ENCODE results near the gene ALPG.

DNA sequence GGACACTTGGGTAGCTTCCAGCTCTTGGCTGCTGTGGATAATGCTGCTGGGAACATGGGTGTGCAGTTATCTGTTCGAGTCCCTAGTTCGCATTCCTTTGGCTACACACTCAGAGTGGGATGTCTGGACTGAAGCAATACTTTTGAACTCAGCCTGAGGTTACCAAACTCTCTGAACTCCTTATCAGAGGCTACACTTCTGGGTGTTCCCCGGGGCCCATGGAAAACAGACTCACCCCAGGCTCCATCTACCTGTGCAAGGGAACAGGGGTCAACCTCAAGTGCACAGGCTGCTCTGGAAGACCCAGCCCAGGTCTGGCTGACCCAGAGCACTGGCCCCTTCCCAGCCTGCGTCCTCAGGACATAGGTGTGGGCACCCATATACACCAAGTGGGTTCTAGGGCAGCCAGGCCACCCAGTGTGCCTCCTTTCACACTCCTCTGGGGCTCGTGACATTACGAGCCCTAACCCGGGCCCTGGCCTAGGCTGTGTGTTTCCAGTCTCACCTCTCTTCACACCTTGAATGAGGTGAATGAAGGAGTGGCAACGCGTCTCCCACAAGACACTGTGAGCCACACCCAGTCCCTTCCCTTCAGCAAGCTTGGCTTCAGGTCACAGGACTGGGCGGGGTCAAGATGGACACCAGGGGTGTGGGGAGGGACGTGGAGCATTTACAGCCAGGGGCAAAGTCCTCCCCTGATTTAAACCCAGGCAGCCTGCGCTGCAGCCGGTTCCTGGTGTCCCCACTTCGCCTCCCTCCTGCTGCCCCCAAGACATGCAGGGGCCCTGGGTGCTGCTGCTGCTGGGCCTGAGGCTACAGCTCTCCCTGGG is 49.0 kb downstream of the ALPG start, which contains the start of gene ALPI:
- TF ChIP-seq, protein P1, sequence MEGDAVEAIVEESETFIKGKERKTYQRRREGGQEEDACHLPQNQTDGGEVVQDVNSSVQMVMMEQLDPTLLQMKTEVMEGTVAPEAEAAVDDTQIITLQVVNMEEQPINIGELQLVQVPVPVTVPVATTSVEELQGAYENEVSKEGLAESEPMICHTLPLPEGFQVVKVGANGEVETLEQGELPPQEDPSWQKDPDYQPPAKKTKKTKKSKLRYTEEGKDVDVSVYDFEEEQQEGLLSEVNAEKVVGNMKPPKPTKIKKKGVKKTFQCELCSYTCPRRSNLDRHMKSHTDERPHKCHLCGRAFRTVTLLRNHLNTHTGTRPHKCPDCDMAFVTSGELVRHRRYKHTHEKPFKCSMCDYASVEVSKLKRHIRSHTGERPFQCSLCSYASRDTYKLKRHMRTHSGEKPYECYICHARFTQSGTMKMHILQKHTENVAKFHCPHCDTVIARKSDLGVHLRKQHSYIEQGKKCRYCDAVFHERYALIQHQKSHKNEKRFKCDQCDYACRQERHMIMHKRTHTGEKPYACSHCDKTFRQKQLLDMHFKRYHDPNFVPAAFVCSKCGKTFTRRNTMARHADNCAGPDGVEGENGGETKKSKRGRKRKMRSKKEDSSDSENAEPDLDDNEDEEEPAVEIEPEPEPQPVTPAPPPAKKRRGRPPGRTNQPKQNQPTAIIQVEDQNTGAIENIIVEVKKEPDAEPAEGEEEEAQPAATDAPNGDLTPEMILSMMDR (IDR thresholded peaks at IDR 0.05; ENCODE audit: insufficient read depth, low read length, poor library complexity, severe bottlenecking) = no peak
- TF ChIP-seq EZH2phosphoT487 (conservative IDR thresholded peaks at IDR 0.05; ENCODE audit: low read length) = no peak
